Measurements from ENCODE around the gene PRKCE. TPM values are rescaled to one million over a fixed set of nuclear protein-coding genes. Genes with fewer than 3 reads are reported as not detected.

The PRKCE gene
- polyA plus RNA-seq, 3 donors, result 1.3 to 7.7 (median 2.3) TPM

- no peaks in the 10 kb centered on the region for H3K9me3 ChIP-seq (replicated peaks in 1 of 2; ENCODE audit: control insufficient read depth in 1 of 2, insufficient read depth in 1 of 2, low read length in 2 of 2)
- no peak overlapping the region for H3K27ac ChIP-seq (ENCODE audit: low read depth in 1 of 2, low read length in 2 of 2)
- Mint-ChIP-seq H3K27ac (no peak overlapping the region), H3K36me3 (no peaks in the 10 kb centered on the region), H3K9me3 (no peaks in the 10 kb centered on the region), H3K4me3 (no peak overlapping the region), H3K4me1 (peaks cover 5% of the 10 kb centered on the region), H3K27me3 (ENCODE audit: low read depth in 3 of 3) (peaks cover 0 to 3% (median 0%) of the 10 kb centered on the region in 3 donors)
- no peak for TF ChIP-seq CTCF (IDR thresholded peaks at IDR 0.05)
- no peak overlapping the region for H2AFZ ChIP-seq (ENCODE audit: insufficient read depth, low read depth, low read length, poor library complexity, severe bottlenecking)
- H3K4me3 ChIP-seq (replicated peaks in 1 of 3; ENCODE audit: low read depth in 2 of 3, low read length in 3 of 3), result no peak overlapping the region
- no peaks in the 10 kb centered on the region for H4K20me1 ChIP-seq (ENCODE audit: insufficient read depth, low read length)
- intact Hi-C loops (cut with micrococcal nuclease), result no loop called here
- no peaks in the 10 kb centered on the region for H3K27me3 ChIP-seq (ENCODE audit: control insufficient read depth in 2 of 2, insufficient read depth in 2 of 2, low read length in 2 of 2)
- no peaks in the 10 kb centered on the region for H3K36me3 ChIP-seq (replicated peaks in 1 of 2; ENCODE audit: control insufficient read depth in 1 of 2, insufficient read depth in 2 of 2, low read length in 2 of 2)
- no peak overlapping the region for H3K4me2 ChIP-seq (replicated peaks; ENCODE audit: extremely low read depth, low read length, poor library complexity, severe bottlenecking)
- 94% methylated on average over 6 of the region's 13 CpGs for WGBS (ENCODE audit: insufficient coverage)
- no peak overlapping the region for H3K9ac ChIP-seq (ENCODE audit: insufficient read depth, low read length, poor library complexity, severe bottlenecking)
- no peaks in the 10 kb centered on the region for H3K79me2 ChIP-seq (ENCODE audit: insufficient read depth, low read length)
- no peak for DNase-seq
- H3K4me1 ChIP-seq (ENCODE audit: control insufficient read depth in 1 of 2, insufficient read depth in 2 of 2, low read length in 2 of 2), result no peaks in the 10 kb centered on the region
Observed at GRCh38 chr2:45797451-45798230, 146.2 kb downstream of the PRKCE start.

- H3K4me1 Mint-ChIP-seq, result peaks cover 6% of the 10 kb centered on the region
- intact Hi-C loops (cut with micrococcal nuclease), result no loop called here
- no peaks in the 10 kb centered on the region for H3K79me2 ChIP-seq (ENCODE audit: insufficient read depth, low read length)
- H3K9me3 Mint-ChIP-seq, result no peaks in the 10 kb centered on the region
- H4K20me1 ChIP-seq (ENCODE audit: insufficient read depth, low read length), result no peaks in the 10 kb centered on the region
- TF ChIP-seq CTCF (IDR thresholded peaks at IDR 0.05), result no peak
- no peak overlapping the region for H2AFZ ChIP-seq (ENCODE audit: insufficient read depth, low read depth, low read length, poor library complexity, severe bottlenecking)
- peak overlapping the region in 1 of 7 donors; percentile 1 for H3K27ac Mint-ChIP-seq
- WGBS (ENCODE audit: insufficient coverage), result 88% methylated on average over 5 of the region's 5 CpGs
- H3K4me2 ChIP-seq (replicated peaks; ENCODE audit: extremely low read depth, low read length, poor library complexity, severe bottlenecking), result no peak overlapping the region
- no peaks in the 10 kb centered on the region for H3K36me3 Mint-ChIP-seq
- H3K4me3 Mint-ChIP-seq, result no peak overlapping the region
- peaks cover 0 to 1% (median 0%) of the 10 kb centered on the region in 3 donors for H3K27me3 Mint-ChIP-seq (ENCODE audit: low read depth in 3 of 3)
- H3K9ac ChIP-seq (ENCODE audit: insufficient read depth, low read length, poor library complexity, severe bottlenecking), result no peak overlapping the region
- no peaks in the 10 kb centered on the region for H3K36me3 ChIP-seq (replicated peaks in 1 of 2; ENCODE audit: control insufficient read depth in 1 of 2, insufficient read depth in 2 of 2, low read length in 2 of 2)
- H3K4me3 ChIP-seq (replicated peaks in 1 of 3; ENCODE audit: low read depth in 2 of 3, low read length in 3 of 3), result no peak overlapping the region
- DNase-seq, result no peak
- no peaks in the 10 kb centered on the region for H3K9me3 ChIP-seq (replicated peaks in 1 of 2; ENCODE audit: control insufficient read depth in 1 of 2, insufficient read depth in 1 of 2, low read length in 2 of 2)
- no peak overlapping the region for H3K27ac ChIP-seq (ENCODE audit: low read depth in 1 of 2, low read length in 2 of 2)
- no peaks in the 10 kb centered on the region for H3K4me1 ChIP-seq (ENCODE audit: control insufficient read depth in 1 of 2, insufficient read depth in 2 of 2, low read length in 2 of 2)
- no peaks in the 10 kb centered on the region for H3K27me3 ChIP-seq (ENCODE audit: control insufficient read depth in 2 of 2, insufficient read depth in 2 of 2, low read length in 2 of 2)
Observed at GRCh38 chr2:45799679-45800381, 148.4 kb downstream of the PRKCE start.
